ENCODE results near the gene VGLL2.
"Not testable (repeated sequence)": the region's sequence is repeated elsewhere in the genome, so short reads cannot be mapped to it uniquely, and the experiment has no call there.

VGLL2 gene, protein sequence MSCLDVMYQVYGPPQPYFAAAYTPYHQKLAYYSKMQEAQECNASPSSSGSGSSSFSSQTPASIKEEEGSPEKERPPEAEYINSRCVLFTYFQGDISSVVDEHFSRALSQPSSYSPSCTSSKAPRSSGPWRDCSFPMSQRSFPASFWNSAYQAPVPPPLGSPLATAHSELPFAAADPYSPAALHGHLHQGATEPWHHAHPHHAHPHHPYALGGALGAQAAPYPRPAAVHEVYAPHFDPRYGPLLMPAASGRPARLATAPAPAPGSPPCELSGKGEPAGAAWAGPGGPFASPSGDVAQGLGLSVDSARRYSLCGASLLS

DNA sequence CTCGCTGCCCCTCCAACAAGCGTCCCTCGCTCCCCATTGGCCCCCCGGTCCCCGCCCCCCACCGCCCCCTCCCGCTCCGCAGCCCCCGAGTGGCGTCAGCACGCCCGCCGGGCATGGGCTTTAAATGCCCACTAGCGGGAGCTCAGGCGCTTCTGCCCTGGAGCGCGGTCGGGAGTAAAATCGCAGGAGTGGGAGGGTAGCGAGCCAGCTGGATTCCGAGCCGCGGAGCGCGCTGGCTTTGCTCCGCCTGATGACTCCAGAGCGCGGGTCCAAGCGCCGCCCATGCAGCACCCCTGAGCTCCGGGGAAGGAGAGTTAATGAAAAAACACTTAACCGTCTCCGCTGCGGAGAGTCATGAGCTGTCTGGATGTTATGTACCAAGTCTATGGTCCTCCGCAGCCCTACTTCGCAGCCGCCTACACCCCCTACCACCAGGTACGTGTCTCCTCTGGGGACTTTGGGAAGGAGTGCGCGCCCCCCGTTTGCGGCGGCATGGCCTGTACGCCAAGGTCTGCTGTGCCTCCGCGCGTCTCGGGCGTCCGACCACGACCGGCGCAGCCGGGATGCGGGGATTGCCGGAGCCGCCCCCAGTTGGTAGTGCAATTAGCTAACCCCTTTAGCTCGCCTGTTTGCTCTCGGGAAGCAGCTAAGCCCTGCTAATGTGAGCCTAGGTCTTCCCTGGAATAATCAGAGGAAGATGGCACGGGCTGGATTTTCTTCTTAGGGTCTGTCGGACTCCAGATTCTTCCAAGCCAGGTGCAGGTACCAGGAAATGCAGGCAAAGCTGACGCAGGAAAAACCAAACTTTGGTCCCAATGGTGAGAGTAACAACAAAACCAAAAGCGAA, at the start of gene VGLL2:
TSS of gene VGLL2 (plus strand) at position 149 of the 847 bp plus-strand sequence. CDS start at position 355, 206 bp downstream.
- DNase-seq, result peak; percentile 4

DNA sequence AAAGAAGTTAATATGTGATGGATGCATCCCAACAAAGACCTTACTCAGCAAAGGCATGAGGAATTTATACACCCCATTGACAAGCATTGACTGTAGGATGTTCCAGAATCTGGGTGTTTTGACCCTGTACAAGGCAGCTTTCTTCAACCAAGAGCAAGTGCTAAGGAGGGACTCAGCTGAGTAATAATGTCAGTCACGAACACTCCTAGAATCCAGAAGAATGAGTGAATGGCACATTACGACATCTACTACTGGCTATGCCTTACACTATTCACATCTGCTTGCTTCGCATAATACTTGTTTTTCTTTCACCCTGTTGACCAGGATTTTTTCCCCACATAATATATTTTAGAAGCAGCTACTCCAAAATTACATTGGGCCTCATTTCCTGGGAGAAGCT, 42.5 kb upstream of the VGLL2 start:
- DNase-seq, result no peak

DNA sequence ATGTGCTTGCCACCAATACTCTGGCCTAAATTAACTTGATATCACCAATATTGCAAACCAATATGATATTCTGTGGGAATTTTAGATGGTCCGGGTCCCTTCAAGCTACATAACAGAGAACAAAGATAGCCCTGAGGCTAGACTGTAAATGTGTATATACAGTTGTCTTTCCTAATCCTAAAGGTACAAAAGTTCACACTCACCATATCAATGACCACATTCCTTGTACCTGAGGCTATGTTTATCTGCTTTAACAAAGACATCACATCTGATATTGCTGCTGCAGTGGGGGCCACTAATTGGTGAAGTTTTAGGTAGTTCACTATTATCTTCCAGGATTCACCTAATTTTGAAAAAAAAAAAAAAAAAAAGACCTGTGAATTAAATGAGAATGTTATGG, 38.6 kb upstream of the VGLL2 start:
- no peak for DNase-seq

DNA sequence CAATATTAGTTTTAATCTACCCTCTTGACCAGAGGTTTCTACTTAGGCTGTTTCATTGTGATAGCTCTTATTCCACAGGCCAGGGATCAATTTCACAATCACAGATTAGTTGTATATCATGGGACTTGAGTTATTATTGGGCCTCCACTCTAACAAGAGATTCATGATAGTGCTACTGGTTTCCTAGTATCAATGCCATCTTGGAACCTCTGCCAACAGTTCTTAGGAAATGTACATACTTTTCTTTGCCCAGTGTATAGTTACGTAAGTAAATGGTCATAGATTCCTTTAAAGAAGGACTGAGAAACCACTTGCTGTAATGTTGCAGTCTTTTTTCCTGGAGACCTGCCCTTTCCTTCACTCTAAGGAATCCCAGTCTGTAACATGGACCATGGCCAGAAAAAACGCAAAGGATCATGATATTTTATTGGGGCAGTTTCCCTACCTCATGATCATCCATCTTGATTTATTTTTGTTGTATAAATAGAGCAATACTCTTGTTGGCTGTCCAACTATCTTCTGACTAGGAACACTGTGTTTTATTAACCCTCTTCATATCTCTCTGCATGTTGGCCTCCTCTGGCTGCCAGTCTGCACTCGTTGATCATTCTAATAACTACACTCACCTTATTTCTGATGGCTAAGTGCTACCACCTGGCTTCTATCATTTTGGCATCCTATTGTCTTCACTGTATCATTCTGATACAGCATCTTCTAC, 38.0 kb upstream of the VGLL2 start:
- no peak for DNase-seq

DNA sequence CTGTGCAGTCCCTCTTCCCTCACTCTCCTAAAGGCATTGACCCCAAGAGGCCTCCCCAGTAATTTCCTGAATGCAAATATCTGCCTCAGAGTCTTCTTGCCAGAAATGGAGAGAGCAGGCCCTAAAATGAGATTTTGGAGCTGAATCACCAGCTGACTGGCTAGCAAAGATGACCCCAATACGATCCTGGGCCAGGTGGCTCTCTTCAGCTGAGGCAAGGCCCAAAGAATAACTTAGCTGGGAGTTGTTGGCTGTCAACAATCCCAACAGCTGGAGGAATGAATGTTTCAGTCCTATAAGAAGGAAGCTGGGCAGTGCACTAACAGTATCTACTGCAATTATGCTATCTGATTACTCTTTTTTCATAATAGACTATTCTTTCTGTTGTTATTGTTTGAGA, 37.2 kb upstream of the VGLL2 start:
- DNase-seq, result no peak

DNA sequence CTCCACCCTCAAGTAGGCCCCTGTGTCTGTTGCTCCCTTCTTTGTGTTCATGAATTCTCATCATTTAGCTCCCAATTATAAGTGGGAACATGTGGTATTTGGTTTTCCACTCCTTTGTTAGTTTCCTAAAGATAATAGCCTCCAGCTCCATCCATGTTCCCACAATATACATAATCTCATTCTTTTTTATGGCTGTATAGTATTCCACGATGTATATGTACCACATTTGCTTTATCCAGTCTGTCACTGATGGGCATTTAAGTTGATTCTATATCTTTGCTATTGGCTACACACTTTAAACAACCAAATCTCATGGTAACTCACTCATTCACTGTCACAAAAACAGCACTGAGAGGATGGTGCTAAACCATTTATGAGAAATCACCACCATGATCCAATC, 35.5 kb upstream of the VGLL2 start:
- DNase-seq, result no peak

DNA sequence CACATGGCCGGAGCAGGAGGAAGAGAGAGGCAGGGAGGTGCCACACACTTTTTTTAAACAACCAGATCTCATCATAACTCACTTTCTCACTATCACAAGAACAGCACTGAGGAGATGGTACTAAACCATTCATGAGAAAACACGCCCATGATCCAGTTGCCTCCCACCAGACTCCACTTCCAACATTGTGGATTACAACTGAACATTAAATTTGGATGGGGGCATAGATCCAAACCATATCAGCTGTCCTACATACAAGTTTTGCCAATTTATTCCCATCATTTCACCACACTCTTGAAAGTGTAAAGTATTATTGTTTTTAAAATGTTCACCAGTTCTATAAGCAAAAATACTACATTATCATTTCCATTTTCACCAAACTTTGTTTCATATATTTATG, 33.9 kb upstream of the VGLL2 start:
- DNase-seq, result no peak

DNA sequence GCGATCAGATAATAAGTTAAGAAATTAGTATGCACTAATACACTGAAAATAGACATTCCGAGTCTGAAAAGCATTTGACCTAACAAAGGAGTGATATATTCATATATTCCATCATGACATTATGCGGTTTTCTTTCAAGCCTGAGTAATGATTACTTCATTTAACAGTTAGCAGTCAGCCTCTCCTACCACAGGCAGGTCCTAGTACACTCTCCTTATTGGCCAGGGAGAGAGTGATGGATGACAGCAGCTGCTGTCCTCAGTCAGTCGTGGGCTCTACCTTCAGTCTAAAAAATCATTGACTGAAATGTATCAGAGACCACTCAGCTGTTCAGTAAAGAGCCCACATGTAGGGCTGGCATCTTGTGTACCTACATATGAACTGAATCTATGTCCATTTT, 33.2 kb upstream of the VGLL2 start:
- no peak for DNase-seq

DNA sequence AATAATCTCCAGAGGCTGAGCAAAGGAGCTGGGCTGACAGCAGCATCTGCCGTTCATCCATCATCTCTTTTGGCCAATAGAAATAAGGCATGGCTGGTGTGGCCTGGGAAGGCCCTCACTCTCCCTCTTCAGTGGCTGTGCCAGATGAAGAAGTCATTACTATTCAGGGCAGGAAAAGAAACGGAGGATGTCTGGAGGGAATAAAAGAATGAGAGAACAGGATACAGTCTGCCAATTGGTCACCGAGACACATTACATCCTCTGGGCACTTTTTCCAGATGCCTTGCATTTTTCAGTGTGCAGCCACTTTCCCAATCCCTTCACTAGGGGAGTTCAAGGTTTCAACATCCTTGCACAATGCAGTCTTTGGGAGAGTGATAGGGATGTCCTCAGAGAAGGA, 32.2 kb upstream of the VGLL2 start:
- no peak for DNase-seq

DNA sequence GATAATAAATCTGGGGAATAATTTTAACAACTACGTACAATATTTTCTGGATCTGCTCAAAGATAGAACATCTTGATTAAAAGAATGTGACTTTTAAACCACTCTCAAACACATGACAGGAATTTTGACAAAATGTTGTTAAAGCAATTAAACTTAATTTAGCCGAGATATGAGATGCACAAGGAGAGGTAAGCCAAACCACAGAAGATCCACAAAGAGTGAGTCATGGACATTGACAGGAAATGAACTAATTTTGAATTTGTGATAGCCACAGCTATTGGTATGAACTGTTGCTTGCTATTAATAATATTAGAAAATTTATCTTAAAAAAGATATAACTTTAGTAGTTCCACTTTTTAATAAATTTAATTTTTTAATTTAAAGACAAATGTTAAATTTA, 27.8 kb upstream of the VGLL2 start:
- DNase-seq, result no peak

DNA sequence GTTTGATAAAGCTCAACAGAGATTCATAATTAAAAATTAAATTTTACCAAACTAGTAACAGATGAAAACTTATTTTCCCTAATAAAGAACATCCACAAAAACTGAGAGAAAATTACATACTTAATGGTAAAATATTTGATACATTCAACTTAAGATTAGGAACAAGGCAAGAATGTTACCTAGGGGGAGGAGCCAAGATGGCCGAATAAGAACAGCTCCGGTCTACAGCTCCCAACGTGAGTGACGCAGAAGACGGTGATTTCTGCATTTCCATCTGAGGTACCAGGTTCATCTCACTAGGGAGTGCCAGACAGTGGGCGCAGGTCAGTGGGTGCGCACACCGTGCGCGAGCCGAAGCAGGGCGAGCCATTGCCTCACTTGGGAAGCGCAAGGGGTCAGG, 20.8 kb upstream of the VGLL2 start:
- DNase-seq, result not testable (repeated sequence)

DNA sequence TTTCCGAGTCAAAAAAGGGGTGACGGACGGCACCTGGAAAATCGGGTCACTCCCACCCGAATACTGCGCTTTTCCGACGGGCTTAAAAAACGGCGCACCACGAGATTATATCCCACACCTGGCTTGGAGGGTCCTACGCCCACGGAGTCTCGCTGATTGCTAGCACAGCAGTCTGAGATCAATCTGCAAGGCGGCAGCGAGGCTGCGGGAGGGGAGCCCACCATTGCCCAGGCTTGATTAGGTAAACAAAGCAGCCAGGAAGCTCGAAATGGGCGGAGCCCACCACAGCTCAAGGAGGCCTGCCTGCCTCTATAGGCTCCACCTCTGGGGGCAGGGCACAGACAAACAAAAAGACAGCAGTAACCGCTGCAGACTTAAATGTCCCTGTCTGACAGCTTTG, 20.4 kb upstream of the VGLL2 start:
- not testable (repeated sequence) for DNase-seq

DNA sequence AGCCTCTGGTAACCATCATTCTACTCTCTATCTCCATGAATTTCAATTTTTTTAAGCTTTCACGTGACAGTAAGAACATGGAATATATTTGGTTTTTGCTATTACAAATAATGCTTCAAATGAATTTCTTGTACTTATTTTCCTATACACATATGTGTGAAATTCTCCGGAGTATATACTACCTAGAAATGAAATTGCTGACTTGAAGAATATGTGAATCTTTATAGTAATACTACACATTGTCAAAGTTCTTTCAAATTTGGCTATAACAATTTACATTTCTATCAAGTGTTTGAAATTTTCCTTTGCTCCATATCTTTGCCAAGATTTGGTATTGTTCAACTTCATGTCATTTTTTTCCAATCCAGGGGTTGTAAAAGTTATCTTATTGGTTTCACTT, 11.6 kb upstream of the VGLL2 start:
- DNase-seq, result no peak

DNA sequence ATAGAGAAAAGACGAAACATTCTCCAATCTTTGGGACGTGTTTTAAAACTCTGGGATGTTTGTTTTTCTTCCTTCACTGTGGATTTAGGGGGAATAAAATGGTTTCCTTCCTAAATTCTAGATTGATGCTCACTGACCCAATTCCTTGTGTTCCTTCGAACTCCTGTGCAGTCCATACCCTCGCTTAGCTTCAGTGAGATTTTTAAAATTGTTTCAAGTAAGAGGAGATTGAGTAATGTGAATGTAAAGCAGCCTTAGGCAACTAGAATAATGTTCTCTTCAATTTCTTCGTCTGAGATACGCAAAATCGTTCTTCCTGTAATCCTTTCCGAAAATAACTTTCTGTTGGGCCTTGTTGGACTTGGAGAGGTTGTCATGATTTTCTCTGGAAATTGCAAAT, 2.6 kb upstream of the VGLL2 start:
- DNase-seq, result no peak

DNA sequence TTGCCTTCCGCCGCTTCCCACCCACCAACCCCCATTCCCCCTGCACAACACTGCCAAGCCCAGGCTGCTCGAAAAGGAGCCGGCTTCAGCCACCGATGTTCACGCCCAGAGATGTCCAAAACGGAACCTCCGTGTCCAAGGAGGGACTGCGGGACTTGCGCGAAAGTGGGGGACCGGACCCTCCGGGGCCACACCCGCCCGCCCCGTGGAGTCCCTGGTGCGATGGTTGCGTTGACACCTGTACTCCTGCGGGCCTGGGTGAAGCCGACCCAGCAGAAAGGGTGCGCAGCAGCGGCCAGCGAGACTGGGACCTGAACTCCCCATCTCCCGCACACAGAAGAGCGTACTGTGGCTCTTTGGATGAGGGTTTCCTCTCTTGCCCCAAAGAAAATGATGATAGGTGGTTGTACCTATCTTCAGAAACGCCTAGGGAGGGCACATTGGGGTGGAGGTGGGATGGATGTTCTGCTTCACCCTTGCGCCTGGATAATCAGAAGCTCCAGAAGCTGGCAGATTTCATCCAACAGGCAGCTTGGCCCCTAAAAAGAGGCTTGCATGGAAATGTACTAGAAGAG, 1.9 kb upstream of the VGLL2 start:
- DNase-seq, result no peak

DNA sequence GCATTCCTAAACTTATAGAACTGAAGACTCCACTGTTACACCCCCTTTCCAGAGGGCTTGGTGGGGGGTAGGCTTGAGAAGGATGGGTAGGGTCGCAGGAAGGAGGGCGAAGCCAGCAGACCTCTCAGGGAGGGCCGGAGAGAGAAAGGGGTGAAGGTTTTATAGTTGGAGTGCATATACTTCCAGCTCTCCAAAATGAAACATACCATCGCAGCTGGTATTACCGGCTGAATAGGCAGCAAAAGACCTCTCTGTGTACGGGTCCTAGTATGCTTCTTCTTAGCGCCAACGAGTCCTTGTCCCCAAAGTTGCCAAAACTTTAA, 1.0 kb upstream of the VGLL2 start:
- DNase-seq, result no peak

DNA sequence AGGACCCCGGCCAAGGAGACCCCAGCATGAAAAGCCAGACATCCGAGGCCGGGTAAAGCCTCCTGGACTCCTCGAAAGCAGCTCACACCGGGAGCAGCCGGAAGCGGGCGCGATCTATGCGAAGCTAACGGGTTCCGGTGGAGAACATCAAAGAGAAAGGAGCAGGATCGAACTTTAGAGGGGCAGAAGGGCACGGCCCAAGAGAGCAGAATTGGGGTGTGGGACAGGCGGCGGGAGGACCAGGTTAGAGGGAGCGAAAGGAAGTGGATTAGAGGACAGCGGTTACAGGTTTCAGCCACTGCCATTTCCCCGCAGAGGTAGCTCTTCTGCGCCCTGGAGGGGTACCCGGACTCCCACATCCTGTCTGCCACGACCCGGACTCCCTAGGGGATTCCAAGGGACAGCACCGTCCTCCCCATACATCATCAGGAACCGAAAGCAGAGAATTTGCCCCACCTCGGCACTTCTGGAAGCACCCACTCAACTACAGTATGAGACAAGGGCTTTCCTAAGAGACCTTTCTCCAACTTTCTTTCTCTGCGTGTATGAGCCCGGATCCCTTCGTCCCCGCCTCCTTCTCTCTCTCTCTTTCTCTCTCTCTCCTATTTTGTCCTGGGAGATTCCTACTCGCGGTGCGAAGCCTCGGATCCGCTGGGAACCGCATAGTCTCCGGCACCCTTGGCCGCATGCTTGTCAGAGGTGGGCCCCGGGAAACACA, 507 bp upstream of the VGLL2 start:
- DNase-seq, result no peak

DNA sequence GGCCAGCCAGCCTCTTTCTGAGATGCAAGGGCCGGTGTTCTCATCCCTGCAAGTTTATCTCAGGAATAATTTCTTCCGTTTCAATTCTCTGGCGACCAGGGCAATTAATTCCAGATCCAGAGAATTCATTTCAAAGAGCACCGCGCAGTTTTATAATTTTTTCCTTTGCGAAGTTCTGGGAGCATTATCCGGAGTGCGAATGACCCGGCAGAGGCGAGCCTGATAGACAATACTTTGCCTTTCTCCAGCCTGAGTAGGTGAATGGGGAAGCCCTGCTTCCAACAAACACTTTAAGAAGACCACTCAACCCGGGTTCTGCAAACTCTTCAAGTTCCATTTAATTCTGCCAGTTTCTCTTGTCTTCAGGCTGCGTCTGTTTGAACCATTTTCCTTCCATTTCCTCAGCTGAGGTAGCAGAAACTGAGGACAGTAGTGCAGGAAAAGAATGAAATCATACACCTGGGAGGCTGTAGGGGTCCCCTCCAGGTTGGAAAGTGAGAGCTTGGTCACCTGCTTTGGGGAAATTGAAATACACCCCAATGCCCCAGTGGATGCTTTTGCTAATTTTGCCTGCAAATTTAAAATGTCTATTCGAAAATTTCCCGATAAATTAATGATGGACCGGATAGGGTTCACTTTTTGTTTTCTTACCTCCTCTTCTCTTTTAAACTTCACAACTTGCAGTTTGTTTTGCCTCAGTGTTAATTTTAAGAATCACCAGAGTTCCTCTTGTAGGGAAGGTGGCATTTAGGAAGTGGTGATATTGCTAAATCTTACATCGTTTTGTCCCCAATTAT, 1.1 kb downstream of the VGLL2 start:
- DNase-seq, result no peak

DNA sequence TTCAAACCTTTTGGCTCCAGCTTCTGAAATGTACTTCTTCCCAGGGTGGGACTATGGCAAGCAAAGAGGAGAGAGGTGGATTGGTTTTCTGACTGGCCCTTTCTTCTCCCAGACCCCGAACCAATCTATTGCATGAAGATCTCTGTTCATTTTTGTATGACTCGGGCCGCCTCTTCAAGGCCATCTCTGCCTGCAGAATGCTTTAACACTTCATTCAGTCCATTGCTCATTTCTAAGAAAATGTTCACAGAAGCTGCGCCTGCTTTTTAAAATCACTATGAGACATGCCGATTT, 1.6 kb downstream of the VGLL2 start:
- DNase-seq, result no peak

DNA sequence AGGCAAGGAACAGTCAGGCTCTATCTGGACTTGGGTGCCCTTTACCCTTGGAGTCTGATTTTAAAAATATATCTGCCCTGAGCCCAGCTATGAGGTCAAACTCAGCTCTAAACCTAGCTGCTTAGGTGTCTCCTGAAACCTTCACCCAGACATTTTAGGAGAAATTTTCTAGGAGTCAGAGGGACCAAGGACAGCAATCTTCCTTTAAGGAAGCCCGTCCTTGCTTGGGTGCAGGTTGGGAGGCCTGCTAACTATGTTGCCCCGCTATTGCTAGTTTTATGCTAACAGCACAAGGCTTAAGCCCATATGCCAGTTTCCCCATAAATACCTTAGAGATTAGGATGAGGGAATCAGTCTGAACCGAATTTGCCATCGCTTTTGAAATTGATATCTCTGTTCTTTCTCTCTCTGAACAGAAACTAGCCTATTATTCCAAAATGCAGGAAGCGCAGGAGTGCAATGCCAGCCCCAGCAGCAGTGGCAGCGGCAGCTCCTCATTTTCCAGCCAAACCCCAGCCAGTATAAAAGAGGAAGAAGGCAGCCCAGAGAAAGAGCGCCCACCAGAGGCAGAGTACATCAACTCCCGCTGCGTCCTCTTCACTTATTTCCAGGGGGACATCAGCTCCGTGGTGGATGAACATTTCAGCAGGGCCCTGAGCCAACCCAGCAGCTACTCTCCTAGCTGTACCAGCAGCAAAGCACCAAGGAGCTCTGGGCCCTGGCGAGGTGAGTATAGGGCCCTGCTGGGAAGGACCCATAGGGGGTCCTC, 2.6 kb downstream of the VGLL2 start:
- no peak for DNase-seq

DNA sequence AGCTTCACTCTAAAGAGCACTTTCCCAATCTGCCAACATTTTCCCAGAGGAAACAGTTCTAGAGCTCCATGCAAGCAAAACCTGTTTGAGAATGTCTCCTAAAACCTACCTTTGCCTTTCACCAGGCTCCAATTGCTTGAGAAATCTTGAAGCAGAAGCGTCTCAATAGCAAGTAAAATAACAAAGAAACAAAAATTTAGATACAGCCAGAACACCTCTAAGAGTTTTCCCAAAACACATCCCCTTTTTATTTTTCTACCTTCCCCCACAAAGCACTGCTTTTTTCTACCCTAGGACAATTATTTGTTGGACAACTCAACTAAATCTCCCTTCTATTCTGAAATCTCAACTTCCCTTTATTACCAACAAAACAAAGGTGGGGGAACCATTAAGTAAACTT, 3.6 kb downstream of the VGLL2 start:
- no peak for DNase-seq

DNA sequence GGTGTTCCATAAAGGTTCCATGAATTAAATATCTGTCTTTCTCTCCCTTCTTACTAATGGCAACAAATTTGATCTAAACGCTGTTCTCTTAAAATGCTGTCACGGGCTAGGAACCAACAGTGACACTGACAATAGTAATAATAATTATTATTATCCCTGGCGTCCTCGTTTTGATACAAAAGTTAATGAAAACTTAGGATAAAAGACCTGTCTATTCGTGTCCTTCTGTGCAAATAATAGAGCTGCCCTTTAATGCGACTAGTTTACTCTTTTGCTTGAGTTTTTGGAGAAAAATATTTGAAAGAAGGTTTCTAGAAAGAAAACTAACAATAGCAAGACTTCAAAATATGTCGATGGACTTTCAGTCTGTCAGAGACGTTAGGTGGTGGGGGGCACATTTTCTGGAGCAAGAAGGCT, 4.3 kb downstream of the VGLL2 start:
- no peak for DNase-seq

All from kidney glomerular epithelial cell (primary cell).